HG02973 (cell line): ENCODE measurements around the gene TTC22.
A peak's percentile ranks its signal among the peaks of the same experiment; 100 is the strongest.

Experiments used
- ATAC-seq: cut with Tn5 transposase; IDR thresholded peaks from one replicate; pipeline ENCODE4 v1.9.1; 2021; ENCODE audit warnings: moderate library complexity; ENCODE audit not compliant: unreplicated experiment

TTC22 gene

DNA sequence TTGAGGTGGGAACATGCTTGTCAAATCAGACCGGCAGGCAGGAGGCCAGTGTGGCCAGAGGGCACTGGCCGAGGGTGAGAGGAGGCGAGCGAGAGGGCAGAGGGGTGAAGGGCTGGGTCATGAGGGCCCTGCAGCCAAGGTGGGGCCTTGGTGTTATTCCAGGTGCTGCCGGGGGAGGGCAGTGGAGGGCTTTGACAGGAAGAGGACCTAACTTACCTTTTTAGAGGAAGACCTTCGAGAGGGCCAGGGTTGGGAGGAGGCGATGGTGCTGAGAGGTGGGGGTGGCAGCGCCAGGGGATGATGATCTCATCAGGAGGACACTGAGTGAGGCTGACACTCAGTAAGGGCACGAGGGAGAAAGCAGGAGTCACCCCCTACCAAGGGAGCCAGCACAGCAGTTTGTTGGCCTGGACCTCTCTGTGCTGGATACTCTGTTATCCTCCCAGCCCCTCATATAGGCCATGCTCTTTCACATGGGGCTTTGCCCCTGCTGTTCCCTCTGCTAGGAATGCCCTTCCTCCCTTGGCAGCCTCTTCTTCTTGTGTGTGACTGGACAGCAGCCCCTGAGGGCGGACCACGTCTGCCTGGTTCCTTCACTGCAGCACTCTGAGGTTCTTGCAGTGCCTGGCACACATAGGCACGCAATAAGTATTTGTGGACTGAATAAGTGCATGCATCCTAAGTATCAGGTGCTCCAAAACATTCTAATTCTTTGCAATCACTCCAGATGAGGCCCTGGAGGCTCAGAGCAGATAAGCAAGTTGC is 7.5 kb upstream of the TTC22 start:
- ATAC-seq: no peak

DNA sequence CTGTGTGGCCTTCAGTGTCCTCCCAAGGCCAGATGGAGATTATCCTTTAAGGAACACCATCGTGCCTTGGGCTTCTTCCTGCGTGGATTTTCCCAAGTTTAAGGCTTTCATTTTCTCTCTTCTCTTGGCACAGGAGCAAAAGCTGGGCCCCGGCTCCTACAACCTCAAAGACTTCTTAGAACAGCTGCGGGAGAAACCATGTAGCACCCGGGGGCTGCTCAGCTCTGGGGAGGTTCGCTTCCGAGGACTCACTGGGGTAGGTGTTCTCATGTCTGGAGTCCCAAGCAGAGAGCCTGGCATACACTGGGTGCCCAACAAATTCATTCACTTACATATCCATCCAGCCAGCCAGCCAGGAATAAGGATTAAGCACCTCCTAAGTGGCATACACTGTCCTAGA is 6.6 kb upstream of the TTC22 start:
- no peak for ATAC-seq

DNA sequence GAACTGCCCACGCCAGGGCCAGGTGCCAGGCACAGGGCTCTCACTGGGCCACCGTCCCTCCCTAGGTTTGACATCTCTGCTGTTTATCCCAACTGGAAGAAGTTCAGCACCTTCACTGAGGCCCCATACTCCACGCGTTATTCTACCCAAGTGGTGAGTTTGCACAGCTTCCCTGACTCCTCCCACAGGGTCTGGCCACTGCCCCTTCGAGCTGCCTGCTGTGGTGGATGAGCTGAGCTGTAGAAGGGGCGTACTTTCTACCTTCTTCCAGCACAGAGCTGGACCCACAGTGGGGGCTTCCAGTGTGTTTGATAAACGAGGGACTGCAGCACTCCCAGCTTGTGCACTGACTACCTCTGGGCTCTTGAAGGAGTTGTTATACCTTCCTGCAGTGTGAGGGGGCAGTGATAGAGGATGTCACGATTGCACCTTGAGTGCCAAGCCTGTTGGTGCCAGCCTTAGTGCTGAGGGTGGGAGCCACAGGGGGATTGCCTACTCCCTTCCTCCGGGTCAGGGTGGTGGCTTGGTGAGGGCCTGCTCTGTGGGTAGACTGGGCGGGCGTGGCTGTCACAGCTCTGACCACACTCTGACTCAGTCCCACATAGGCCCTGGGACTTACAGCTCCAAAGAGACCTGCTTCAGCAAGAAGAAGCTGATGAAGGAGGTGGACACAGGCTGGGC is 5.9 kb upstream of the TTC22 start:
- no peak for ATAC-seq

DNA sequence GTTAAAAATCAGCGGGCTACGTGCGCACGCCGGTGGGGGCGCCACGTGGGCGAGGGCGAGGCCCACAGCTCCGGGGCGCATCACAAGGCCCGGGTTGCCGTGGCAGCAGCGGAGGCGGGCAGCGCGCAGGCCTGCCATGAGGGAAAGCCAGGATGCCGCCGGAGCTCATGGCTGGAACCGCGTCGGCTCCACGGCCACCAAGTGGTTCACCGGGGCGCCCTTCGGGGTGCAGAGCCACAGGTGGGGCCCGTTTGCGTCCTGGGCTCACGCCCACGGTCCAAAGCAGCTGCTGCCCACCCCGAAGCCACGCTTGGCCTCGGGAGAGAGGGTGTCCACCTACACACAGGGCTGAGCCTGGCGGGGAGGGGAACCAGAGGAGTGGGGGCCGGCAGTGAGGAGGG is 4.9 kb upstream of the TTC22 start:
- no peak for ATAC-seq

DNA sequence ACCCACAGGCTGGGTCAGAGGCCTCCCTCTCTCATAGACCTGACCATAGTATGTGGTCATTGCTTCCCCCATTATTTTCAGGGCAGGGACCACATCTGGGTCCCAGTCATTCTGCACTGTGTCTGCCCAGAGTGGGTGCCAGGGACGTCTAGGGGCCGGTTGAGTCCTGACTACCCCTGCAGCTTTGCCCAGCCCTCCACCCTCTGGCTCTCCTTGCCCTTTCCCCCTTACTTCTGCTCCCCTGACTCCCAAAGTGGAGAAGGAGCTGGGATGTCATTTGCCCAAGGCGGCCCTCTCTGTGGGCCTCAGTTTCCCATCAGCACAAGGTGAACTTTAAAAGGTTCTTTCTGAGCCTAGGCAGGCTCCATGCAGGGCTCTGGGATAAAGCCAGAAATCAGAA is 4.3 kb upstream of the TTC22 start:
- ATAC-seq: no peak

DNA sequence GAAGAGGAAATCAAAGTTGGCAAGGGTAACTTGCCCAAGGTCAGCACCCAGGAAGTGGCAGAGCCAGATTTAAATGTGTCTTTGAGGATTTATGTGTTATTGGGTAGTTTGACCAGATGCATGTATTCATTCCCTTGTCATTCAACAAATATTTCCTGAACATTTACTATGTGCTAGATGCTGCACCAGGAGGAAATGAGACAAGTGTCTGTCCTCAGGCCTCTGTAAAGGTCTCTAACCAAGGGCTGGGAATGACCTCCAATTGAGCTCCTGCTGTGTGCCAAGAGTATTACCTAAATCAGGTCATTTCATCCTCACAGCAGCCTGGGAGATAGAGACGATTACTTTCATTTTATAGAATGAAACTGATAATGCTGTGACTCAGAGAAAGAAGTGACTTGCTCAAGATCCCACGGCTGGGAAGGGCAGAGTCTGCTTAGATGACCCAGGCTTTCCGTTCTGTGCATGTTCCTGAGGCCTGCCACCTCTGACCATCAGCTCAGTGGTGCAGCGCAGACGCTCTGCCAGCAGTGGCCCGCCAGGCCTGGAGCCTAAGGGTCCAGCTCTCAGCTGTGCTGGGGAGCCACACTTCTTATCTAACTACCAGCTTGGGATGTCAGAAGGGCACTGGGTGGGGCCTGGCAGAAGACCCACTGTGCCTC is 3.5 kb upstream of the TTC22 start:
- ATAC-seq: no peak

DNA sequence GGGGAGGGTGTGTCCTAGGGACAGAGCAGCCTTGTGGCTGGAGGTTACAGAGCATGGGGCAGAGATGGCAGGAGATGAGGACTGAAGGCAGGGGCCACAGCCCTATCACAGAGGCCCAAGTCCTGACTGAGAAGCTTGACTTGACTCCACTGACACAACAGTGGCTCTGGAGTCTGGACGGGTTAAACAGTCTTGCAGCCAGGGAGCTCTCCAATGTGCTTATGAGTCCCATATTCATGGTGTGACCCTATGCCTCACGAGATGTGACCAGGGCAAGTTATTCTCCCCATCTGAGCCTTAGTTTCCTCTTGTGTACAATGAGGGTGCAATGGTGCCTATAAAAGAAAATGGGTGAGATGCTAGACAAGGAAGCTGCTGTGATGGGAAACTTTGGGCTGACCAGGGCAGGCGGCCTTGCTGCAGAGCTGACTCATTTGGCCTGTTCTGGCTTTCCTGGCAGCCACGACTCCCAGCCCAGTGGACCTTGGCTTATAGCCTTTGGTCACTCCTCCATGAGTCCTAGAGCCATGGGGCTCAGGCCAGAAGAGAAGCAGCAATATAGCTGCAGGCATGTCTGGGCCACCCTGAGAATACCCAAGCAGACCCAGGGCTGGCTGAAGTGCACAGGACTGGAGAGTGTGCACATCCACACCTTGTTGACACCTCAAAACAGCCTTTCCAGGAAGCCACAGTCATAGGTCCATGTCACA is 2.8 kb upstream of the TTC22 start:
- ATAC-seq: no peak

DNA sequence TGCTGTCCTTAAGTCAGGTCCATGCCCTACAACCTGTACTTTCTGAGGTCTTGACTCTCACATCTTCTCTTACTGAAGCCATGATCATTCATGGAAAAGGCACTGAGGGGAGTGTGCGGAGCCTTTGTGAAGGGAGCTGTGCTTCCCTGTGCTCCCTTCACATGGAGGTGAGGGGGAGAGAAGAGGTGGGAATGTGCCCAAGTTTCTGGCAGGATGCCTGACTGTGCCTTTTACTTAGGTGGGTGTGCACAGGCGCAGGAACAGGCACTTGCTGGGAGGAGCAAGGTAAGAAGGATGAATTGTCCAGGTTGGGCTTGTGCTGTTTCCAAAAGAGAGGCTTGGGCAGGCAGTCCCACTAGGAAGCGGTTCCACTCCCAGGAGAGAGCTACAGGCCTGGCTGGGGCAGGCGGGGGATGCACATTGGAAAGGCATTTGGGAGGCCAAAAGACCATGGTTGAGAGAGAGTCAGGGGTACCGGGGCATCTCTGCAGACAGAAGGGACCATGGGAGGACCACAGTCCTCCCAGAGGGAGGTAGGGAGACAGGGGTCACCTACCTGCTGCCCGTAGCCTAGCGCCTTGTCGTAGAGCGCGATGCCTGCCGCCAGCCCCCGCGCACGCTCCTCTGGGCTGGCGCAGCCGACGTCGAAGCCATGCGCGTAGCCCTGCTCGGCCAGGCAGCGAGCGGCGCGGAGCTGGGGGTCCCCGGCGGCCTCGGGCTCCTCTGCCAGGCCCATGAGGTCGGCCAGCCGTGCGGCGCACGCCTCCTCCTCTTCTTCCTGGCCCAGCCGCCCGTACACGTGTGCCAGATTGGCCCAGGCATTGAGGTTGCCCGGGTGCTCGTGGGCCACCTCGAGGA is 853 bp downstream of the TTC22 start:
- ATAC-seq: no peak

DNA sequence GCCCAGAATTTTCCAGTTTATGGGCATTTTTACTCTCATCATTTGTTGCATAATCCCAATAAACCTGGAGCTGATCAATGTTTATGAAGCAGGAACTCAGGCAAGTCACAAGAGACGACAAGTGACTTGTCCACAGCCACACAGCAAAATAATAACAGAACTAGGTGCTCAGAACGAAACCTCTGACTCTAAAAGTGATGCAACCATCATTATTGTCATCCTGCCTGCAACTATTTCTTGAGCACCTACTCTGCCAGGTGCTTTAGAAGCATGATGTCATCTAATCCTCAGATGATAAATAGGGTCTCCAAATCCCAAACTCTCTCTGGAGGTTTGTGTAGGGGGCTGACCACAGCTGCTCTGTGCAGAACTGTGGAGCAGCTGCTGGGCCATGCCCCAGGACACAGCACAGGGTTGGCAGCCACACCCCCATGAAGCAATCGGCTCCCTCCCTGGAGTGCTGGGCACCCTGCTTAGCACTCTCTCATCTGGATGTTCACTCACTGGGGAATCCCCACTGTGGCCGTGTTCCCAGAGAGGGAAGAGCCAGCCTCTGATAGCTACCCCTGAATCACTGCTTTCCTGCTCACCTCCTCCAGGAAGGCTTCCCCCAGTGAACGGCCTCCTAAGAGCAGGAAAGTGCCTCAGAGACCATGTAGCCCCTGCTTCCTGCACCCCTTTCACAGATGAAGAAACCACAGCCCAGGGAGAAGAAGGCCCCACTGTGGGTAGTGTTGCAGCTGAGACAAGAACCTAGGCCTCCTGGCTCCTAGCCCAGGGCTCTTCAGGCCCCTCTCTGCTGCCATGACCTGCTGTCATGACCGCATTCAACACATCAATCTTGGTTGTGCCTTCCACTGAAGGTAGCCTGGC is 2.1 kb downstream of the TTC22 start:
- ATAC-seq: peak; percentile 50

DNA sequence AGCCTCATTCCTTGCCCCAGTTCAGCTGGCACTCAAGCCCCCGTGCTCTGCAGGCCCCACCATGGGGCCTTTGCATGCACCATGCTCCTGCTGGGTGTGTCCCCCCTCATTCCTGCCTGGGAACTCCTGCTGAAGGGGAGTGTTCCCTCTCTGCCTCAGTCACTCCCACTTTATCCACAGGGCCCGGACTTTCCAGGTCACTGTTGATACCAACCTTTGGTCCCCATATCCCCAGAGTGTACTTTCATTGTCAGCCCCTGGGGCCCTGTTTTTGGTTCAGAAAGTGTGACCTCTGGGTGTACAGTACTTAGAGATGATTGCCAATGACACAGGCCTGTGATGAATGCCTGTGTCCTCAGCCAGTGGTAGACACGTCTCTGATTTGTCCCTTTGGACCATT is 2.9 kb downstream of the TTC22 start:
- no peak for ATAC-seq

DNA sequence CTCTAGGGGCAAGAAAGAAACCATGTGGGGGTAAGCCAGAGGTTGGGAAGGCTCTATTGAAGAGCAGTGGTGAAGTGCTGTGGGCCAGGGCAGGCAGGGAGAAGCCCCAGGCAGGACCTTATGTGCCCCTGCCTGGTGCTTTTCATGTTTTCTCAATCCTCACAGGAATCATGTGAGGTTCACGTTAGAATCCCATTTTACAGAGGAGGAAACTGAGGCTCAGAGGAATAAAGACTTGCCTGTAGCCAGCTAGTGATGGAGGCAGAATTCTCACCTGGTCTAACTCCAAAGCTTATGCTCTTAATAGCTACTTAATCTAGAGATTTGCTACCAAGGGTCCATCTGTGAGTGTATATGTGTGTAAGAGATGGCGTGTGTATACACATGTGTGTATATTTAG is 4.2 kb downstream of the TTC22 start:
- no peak for ATAC-seq

DNA sequence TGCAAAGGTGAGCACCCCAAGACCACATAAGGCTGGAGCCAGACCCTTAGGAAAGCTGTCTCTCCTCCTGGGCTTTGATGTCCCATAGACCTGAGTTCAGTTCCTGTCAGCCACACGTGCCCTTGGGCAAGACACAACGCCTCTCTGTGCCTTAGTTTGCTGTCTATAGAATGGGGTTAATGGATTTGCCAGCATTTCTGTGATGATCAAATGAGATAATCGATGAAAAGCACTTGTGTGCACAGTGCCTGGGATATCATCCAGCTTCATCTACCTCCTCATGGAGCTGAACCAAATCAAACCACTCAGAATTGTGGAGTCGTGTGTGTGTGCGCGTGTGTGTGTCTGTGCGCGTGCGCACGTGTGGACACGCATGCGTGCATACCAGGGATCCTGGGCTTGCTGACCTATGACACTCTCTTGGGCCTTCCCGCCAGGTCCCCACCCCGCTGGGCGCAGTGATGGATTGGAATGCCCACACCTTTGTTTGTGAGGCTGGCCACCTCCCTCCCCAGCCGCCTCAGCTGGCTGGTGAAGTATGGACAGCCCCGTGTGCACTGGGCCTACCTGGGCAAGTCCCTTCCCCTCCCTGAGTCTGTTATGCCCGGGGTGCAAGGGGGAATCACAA is 5.2 kb downstream of the TTC22 start:
- ATAC-seq: no peak

DNA sequence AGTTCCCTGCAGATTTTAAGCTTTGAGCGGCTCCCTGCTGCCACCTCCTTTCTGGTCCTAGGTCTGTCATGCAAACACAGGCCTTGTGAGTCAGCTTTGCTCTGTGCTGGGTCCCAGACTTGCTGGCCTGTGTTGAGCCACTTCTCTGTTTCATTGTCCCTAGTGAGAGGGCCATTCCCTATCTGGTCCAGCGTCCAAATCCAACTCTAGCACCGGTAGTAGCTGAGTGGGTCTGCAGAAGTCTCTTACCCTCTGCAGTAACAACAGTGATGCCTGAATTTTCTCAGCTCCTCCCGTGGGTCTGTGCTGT is 5.8 kb downstream of the TTC22 start:
- no peak for ATAC-seq

DNA sequence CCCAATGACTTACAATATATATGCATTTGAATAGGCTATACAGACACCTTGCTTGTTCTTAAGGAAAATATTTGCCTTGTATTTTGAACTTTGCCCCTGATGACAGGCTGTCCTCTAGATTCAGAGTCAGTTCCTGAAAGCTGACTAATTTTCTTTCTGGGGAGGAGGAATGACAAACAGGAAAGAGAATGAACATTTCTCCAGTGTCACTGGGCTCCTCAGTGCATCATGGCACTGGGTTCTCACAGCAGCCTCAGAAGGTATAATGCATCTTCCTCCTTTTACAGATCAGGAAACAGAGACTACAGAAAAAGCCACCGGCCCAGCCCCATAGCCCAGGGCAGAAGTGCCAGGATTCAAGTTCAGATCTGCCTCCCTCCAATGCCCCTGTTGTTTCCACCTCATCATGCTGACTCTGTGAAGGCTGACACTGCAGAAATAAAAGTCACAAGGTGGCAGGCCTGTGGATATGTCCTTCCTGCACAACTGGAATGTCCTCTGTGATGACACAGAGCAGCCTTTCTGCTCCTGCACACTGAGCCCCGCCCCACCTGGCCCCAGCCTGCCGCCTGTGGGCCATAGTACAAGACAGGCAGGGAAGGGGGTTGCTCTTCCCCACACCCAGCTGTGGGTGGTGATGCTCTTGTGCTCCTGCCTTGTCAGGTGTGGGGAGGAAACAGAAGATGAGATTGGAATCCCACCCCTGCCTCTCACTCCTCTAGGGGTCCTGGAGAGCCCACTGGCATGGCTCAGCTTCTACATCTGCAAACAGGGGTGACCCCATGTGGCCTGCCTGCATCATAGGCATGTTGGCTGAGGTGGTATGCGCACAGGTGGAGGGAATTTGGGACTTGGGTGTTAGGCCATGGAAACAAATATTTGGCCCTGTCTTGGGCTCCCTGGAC is 6.4 kb downstream of the TTC22 start:
- no peak for ATAC-seq

DNA sequence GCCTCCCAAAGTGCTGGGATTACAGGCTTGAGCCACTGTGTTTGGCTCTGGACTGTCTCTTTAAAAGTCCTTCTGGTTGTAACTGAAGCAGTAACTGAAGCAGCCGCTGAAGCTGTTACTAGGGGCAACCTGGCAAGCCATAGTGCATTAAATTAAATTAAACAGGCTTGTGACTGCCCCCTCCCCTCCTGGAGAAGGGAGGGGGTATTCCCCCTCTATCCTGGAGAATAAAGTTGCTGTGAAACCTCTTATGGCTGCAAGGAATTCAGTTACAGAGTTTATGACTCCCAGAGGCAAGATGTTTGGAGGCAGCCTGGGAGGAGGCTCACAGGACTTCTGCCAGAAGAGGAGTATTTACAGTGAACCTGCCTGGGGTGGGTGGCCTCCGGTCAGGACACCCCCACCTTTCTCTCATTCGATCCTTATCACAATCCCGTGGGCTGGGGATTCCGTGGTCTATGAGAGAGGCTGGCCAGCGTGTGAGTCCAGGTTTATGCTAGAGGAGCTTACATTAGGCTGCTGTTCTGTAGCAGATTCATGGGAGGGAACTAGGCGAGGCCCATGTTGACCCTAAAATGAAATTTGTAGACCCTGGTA is 8.3 kb downstream of the TTC22 start:
- no peak for ATAC-seq

DNA sequence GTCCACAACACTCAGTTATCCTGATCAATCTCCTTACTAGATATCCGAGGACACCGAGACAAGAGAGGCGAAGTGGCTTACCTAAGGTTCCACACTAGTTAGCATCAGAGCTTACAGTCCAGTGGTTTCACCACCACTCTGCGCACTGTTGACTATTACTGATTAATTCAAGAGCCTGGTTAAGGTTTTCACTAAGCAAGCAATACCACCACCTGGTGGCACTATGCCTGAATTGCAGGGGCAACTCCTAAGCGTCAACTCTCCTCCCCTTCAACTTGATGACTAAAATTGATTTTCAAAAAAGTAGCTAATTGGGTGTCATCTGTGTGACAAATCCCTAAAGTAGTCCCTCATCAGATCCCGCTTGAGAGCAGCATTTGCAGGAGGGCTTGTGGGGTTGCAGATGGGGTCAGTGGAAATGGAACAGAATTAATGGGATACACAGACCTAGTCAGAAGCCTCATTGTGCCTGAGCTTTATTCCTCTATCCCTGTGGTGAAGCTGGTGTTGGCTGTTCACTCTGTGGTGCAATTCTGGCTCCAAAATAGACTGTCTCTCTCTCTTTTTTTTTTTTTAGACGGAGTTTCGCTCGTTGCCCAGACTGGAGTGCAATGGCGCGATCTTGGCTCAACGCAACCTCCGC is 9.1 kb downstream of the TTC22 start:
- ATAC-seq: no peak

DNA sequence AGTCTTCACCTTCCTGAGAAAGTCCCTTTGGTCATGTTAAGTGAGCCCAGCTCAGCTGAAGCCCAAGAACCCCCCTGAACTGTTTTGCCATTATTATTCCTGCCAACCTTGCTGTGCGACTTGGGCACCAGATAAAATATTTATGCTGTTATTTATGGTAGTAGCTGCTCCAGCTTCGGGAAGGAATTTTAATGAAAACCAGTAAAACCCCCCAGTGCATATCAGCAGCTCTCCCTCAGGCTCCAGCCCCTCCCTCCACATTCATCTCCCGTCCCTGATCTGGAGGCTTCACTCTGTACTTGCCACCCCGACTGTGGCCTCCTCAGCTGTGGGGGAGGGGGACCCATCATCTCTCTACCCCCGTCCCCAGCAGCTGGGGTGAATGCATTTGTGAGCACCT is 12.7 kb downstream of the TTC22 start:
- ATAC-seq: no peak

DNA sequence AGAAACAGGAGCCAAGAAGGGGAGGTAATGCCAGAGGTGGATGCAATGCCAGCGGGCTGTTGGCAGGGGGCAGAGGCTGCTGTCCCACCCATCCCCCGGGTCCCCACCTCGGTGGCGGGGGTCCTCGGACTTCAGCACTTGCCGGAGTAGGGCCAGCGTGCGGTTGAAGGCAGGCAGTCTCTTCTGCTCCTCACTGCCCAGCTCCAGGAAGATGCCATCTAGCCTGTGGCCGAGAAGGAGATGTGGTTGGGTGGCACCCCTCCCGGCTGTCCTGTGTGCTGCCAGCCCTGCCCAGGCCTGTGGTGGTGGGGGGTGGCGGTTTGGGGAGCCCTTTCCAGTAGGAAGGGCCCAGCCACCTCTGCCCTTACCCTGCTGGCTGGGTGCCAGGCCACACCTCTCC is 13.5 kb downstream of the TTC22 start:
- ATAC-seq: no peak
